ENCODE data around the gene KLHL1.
"Not testable (repeated sequence)": the region's sequence is repeated elsewhere in the genome, so short reads cannot be mapped to it uniquely, and the experiment has no call there.

The KLHL1 gene

GRCh38 chr13:70108356-70109105 is at the start of gene KLHL1:
Gene KLHL1, minus strand, starts transcription at chr13:70108452. Its CDS starts 753 bp downstream, at chr13:70107699.
- DNase-seq (ENCODE audit: low spot score), result no peak

DNA sequence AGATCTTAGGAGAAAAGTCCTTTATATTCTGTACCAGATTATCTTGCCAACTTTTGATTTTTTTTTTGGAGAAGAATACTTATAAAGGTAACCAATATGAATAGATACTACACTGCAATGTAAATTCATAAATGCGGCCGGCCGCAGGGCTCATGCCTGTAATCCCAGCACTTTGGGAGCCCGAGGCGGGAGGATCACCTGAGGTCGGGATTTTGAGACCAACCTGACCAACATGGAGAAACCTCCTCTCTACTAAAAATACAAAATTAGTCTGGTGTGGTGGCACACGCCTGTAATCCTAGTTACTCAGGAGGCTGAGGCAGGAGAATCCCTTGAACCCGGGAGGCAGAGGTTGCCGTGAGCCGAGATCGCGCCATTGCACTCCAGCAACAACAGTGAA is 34.4 kb upstream of the KLHL1 start:
- DNase-seq (ENCODE audit: low spot score), result not testable (repeated sequence)

DNA sequence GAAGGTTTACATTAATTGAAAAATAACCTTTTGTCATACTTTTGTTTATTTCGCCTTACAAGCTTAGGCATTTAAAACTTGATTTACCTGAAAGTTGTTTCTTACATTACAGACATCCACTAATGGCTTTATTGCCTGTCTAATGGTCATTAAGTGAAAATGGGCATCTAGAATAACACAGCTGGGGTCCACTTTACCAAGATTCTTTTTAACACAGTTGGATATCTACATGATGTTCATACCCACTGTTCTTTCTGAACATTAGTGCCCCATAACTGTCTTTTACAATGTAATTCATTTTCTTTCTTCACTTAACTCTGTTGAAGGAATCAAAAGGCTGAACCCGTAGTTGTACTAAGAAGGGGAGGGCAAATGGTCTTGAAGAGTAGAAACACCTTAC is 19.8 kb upstream of the KLHL1 start:
- DNase-seq (ENCODE audit: low spot score), result no peak

DNA sequence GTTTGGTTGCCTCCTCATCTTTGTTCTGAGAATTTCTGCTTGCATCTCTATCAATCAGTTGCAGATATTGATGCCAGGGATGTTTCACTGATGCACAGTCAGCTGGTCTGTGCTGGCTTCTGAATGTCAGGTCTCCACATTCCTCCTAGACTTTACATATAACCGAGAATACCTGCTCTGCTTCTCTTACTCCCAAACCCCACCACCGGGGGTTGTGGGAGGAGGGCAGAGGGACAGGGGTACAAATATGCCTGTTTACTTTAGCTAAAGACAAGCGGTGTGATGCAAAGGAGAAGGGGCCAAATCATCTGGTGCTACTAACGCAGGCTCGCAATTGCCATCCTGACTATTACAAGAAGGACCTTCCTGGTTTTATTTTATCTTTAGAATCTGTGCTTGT is 17.4 kb upstream of the KLHL1 start:
- no peak for DNase-seq (ENCODE audit: low spot score)

DNA sequence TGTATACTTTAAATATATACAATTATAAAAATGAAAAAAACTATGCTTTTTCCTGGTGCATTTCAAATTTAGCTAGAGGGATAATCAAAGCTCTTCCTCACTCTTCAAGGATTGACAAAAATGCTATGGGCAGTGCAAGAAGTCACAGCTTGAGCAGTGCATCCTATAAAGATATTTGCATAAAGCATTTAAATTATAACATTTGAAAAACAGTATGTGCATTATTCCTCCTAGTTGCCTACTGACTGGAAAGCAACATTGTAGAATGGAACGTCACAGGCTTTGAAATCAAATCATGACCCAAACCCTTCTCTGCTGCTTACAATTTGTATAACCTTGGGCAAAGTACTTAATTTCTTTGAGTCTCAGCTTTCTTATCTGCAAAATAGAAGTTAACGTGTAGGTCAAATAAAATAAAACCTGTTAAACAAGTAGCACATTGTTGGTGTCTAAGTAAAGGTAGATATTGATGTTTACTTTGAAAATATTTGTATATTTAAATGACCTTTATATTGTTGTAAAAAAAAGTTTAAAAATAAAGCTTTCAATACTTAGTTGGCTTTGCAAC is 9.2 kb upstream of the KLHL1 start:
- DNase-seq (ENCODE audit: low spot score), result no peak

DNA sequence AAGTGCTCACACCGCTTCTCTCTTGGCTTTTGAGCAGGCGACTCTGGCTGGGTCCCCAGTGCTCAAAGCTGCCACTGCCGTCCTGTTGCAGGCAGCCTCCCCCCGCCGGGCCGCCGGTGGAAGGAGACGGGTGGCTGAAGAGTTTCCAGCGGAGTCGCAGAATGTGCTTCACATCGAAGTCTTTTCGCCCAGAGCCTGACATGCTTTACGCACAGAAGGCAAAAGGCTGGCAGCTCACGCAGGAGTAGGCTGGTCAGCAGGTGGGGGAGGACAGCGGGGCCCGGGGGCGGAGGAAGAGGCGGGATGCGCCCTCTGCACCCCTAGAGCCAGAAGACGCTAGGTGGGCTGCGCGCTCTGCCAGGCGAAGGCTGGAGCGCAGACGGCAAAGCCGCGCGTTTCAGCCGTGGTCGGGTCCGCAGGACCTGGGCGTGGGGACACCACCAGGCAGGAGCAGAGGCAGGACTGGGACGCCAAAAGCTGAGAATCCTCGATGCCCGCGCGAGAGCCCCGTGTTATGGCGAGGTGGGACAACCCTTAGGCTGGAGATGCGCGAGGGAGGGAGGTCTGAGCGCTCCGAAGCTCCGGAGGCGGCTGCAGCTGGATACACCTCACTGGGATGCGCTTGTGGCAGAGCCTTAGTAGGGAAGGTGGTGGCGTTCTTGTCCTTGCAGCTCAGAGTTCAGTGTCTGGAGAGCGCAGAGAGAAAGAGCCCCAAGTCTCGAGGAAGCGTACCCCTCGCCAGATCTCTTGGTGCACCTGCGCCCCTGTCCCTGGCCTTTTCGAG is 562 bp downstream of the KLHL1 start, which contains the start of gene ATXN8OS:
Gene ATXN8OS (plus strand): TSS at position 329 of the 784 bp plus-strand sequence.
- no peak for DNase-seq (ENCODE audit: low spot score)

DNA sequence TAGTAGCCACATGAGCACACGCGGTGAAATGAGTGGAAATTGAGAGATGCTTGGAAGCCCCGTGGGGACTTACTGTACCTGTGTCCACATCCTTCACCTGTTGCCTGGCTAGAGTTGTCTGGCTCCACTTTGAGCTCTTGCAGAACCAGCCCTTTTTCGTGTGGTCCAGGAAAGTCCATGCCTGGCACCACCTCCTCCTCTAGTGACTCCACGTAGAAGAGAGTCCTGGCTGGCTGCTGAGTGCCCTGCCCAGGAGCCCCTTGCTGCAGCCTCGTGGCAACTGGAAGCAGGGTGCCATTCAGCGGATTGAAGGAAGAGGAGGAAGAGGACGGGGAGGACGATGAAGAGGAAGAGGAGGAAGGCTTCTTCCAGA is 1.1 kb downstream of the KLHL1 start:
- DNase-seq (ENCODE audit: low spot score), result no peak

GRCh38 chr13:70104481-70104880 is 3.8 kb downstream of the KLHL1 start:
- no peak for DNase-seq (ENCODE audit: low spot score)

- no peak for DNase-seq (ENCODE audit: low spot score)
Measured at GRCh38 chr13:70098669-70099068, 9.6 kb downstream of the KLHL1 start.

- no peak for DNase-seq (ENCODE audit: low spot score)
Measured at GRCh38 chr13:70090036-70090723, 18.1 kb downstream of the KLHL1 start.

DNA sequence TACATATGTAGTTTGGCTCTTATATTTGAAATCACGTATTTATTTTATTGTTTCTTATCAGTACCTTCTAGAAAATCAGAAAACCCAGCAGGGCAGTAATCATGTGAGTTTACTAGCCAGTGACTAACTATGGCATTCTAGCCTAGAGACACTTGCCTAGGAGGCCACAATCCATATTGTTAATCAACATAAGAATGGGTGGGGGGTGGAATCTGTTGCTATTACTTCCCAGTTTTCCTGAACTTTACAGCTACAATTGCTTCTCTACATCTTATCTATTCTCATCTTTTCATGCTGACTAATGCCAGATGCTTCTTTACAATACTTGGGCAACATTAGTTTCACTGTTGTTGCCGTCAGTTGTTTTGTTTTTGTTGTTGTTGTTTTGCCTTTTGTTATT is 19.3 kb downstream of the KLHL1 start:
- no peak for DNase-seq (ENCODE audit: low spot score)

- DNase-seq (ENCODE audit: low spot score), result no peak
Measured at GRCh38 chr13:70087247-70087646, 21.0 kb downstream of the KLHL1 start.

- DNase-seq (ENCODE audit: low spot score), result no peak
Measured at GRCh38 chr13:70080012-70080411, 28.2 kb downstream of the KLHL1 start.

- no peak for DNase-seq (ENCODE audit: low spot score)
Measured at GRCh38 chr13:70054572-70054971, 53.7 kb downstream of the KLHL1 start.

- DNase-seq (ENCODE audit: low spot score), result no peak
Measured at GRCh38 chr13:70051531-70051930, 56.7 kb downstream of the KLHL1 start.

DNA sequence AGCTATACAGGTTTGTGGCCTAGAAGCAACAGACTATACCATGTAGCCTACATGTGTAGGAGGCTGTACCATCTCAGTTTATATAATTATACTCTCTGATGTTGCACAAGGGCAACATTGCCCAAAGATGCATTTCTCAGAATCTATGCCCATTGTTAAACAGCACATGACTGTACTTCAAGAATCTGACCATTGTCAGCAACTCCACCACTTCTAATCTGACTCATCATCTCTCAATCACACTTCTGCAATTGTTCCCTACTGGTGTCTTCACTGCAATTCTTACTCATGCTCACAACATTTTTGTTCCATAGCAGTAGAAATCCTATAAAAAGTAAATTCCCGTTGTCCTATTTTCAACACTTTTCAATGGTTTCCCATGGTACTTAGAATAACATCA is 64.6 kb downstream of the KLHL1 start:
- no peak for DNase-seq (ENCODE audit: low spot score)

- no peak for DNase-seq (ENCODE audit: low spot score)
Measured at GRCh38 chr13:70042193-70042592, 66.1 kb downstream of the KLHL1 start.

GRCh38 chr13:70034286-70034685 is 74.0 kb downstream of the KLHL1 start:
- DNase-seq (ENCODE audit: low spot score), result no peak

GRCh38 chr13:70027551-70027950 is 80.7 kb downstream of the KLHL1 start:
- DNase-seq (ENCODE audit: low spot score), result no peak

DNA sequence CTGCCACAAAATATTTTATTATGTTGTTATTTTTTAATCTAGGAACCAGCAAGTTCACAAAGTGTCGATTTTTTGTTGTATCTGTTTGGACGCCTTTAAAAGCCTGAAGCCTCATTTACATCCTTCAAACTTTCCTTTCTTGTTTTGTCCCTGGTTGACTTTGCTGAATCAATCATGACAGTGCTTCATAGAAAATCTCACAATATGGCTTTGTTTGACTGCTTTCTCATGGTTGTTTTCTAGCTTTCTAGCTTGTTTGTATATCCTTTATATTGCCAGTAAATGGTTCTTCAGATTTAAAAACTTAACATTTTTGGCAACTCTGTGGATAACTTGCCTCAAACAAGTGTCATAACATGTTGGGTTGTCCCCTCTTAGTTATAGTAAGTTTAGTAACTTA is 84.7 kb downstream of the KLHL1 start:
- DNase-seq (ENCODE audit: low spot score), result no peak

DNA sequence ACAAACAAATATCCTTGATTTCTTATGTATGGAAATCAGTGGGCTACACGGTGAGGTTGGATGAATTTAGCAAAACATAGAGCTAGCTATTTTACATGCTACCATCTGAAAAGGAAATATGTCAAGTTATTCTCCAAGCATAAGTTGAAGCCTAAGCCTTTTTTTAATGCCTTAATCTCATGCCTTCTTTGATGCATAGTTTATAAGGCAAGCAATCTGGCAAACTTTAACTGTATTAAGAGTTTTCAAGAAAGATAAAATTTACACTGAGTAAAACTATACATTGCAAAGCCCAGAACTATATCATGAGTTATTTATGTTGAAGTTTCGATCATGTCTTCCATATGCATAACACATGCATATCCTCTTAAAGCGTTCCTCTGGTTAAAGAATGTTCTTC is 85.6 kb downstream of the KLHL1 start:
- DNase-seq (ENCODE audit: low spot score), result no peak

- DNase-seq (ENCODE audit: low spot score), result no peak
Measured at GRCh38 chr13:70016116-70016515, 92.1 kb downstream of the KLHL1 start.

GRCh38 chr13:70014337-70014736 is 93.9 kb downstream of the KLHL1 start:
- DNase-seq (ENCODE audit: low spot score), result no peak

Data from hematopoietic multipotent progenitor cell treated with erythropoietin and hydrocortisone succinate and interleukin-3 and kit ligand, for 17 days (in vitro differentiated cells).